Adrenal gland (tissue), 5 donors: Measurements from ENCODE around the gene PRSS56.

Experiments
- CTCF ChIP-seq, 6 experiments: fragments of 450-650 bp in 4 of 6; fragments of 200-600 bp in 2 of 6; sonication (generic) in 1 of 6; IDR thresholded peaks; 1 replicate in 5 of 6; 2 replicates in 1 of 6; pipeline versions ENCODE4 v1.5.1 to v1.8.0; 2016 to 2021; ENCODE audit warnings: antibody characterized with exemption in 6 of 6, mild to moderate bottlenecking in 2 of 6, moderate library complexity in 1 of 6
- POLR2A ChIP-seq, 2 donors: fragments of 450-650 bp; IDR thresholded peaks; one replicate each; pipeline ENCODE4 v1.6.1; 2017; ENCODE audit warnings: antibody characterized with exemption in 2 of 2, mild to moderate bottlenecking in 2 of 2, moderate library complexity in 1 of 2
- donor health status: DM: no; HTN: no; CAD: no.

- no peak for TF ChIP-seq CTCF (IDR thresholded peaks at IDR 0.05)
- no peak for TF ChIP-seq POLR2A (IDR thresholded peaks at IDR 0.05)
These were observed 21.2 kb downstream of the PRSS56 start for GRCh38 chr2:232541195-232541960.
